GM03348 (cell line): ENCODE measurements around the gene B4GALNT2.
"Not testable (repeated sequence)": the region's sequence is repeated elsewhere in the genome, so short reads cannot be mapped to it uniquely, and the experiment has no call there.

Experiments
- DNase-seq: peaks from one replicate; pipeline ENCODE4 v3.0.0; 2012; ENCODE audit warnings: low spot score

B4GALNT2 gene

DNA sequence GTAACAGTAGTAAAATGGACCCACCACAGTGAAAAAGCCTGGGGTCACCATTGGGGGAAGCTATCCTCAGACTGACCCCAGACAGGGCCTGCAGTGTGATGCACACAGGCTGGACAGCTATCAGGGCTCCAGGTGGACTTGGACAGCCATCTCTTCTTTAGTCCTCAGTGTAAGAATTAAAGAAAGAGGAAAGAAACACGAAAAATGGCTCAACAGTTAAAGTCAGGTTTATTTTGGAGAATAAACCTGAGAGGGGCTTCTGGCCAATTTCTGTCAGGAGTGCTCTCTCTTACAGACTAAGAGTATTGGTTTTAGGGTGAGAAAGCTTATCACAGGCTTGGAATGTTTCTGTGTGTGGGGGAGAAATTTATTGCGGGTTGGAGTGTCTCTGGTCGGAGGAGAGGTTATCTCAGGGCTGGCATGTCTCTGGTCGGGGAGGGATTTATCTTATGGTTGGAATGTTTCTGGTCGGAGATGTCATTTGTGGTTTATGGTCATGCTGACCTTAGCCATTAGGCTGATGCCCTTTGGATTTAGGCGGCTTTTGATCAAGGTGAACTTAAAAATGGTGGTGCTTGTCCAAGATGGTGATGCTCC lies 10.8 kb upstream of the B4GALNT2 start:
- no peak for DNase-seq

- no peak for DNase-seq
These were observed 10.0 kb upstream of the B4GALNT2 start for GRCh38 chr17:49122566-49122965.

DNA sequence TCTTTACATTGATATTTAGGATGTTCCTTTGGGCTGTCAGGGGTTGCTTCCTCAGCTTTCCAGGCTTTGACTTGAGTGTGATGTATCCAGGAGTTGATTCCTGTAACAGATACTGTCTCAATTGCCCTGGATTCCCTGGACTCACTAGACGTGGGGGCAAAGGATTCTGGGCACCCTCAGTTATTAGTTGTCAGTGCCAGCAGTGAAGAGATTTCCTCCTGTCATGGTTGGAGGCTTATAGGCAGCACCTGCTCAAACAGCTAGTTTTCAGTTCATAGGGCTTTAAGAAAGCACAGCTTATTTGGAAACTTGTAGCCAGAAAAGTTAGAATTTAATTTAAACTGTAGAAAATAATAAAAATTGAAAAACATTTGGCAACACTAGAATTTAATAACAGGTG lies 9.5 kb upstream of the B4GALNT2 start:
- DNase-seq: no peak

- DNase-seq: no peak
These were observed 7.1 kb upstream of the B4GALNT2 start for GRCh38 chr17:49125449-49125848.

- DNase-seq: not testable (repeated sequence)
These were observed 6.2 kb upstream of the B4GALNT2 start for GRCh38 chr17:49126183-49126859.

- DNase-seq: not testable (repeated sequence)
These were observed 3.1 kb upstream of the B4GALNT2 start for GRCh38 chr17:49129359-49129950.

DNA sequence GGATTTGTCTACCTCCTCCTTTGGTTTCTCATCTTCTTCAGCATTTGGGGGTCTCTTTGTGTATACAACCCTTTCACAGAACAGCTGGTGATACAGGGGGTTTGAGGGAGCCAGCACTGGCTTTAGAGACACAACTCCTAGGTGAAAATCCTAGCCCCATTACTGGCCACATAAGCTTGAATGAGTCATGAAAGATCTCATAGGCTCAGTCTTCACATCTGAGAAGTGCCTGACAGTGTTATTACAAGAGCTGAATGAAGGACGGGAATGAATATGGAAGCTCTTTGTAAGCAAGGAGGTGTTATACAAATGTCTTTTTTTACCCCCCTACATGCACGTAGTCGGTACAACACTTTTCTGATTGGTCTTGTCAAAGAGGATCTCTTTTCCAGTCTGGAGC lies 1.7 kb upstream of the B4GALNT2 start:
- DNase-seq: no peak

- DNase-seq: no peak
These were observed 261 bp upstream of the B4GALNT2 start for GRCh38 chr17:49132317-49132698.

- DNase-seq: no peak
These were observed 3.8 kb downstream of the B4GALNT2 start for GRCh38 chr17:49136335-49136734.

DNA sequence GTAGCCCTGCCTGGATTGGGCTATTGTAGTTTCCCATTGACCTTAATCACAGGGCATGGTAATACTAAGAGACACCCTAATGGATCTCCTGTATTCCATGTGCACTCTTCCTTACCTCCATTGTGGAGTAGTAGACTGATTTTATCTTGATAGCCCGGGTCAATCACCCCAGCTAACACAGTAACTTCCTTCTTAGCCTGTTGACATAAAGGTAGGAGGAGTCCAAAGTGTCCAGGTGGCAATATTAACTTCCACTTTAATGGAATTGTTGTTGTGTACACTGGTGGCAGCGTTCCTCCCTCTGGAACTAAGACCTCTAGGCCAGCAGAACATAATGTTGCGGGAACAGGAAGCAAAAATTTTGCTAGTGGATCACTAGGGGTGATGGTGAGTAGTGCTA lies 13.1 kb downstream of the B4GALNT2 start:
- not testable (repeated sequence) for DNase-seq

DNA sequence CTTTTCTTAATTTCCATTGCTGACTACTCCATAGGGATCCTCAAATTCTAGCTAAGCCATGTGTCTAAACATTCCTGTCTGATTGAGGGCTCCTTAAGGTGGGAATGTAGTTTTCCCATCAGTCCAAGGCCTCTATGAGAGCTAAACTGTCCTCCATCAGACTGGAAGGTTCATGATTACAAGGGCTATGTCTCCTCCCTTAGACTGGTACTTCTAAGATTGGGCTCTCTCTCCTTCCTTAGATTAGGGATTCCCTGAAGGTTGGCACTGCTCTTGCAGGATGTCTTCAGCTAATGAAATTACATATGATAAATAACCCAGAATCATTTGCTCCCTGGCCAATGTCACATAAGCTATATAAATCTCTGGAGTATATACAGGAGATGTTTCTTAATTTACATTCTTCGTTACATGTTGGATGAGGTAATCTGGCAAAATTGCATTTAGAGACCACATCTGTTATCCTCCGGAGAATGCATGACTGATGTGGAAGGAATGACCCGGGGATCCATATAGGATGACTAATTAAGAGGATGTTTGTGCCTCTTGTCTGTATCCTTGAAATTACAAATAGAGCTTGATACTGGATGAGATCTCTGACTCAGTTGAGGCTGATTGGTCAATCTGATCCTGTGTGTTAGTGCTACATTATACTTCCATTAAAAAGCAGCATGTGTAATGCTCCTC lies 14.2 kb downstream of the B4GALNT2 start:
- peak; percentile 89 for DNase-seq

DNA sequence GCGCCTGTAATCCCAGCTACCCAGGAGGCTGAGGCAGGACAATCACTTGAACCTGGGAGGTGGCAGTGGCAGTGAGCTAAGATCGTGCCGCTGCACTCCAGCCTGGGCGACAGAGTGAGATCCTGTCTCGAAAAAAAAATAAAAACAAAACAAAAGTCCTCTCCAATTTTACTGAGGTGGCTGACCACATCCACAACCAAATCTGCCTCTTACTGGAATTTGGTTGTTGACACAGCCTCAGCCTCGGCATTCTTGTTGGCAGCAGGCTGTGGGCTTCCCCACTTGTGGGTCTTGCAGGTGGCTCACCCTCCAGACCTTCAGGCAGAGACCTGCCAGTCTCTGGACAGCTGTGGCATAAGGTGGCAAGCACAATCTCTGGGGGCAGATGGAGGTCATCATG lies 15.6 kb downstream of the B4GALNT2 start:
- no peak for DNase-seq

DNA sequence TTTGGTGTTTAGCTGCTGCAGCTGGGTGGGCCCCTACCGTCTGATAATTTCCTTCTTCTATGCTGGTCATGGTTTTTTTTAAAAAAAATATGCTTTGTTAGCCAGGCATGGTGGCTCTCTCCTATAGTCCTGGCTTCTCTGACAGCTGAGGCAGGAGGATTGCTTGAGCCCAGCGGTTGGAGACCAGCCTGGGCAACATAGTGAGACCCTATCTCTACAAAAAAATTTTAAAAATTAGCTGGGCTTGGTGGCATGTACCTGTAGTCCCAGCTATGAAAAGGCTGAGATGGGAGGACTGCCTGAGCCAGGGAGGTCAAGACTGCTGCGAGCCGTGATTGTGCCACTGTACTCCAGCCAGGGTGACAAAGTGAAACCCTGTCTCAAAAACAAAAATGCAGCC lies 19.4 kb downstream of the B4GALNT2 start:
- no peak for DNase-seq

DNA sequence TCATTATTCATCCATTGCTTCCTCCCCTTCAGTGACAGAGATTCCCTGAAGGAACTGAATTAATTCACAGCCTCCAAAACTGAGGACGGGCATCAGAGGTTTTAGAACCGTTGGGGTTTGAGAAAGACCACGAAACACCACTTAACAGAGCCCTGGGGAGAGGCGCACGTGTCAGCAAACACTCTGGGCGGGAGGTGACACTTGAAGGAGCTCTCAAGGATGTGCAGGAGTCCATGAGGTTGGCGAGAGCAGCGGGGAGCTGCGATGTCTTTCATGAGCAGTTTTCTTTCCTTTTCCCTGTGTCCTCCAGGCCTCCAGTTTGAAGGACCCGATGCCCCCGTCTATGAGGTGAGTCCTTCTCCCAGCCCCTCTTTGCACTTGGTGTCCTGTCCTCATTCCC lies 23.7 kb downstream of the B4GALNT2 start:
- no peak for DNase-seq

- DNase-seq: no peak
These were observed 25.2 kb downstream of the B4GALNT2 start for GRCh38 chr17:49157784-49158183.

GRCh38 chr17:49162866-49163265 lies 30.3 kb downstream of the B4GALNT2 start:
- no peak for DNase-seq

GRCh38 chr17:49165143-49165542 lies 32.6 kb downstream of the B4GALNT2 start:
- DNase-seq: no peak

- no peak for DNase-seq
These were observed 36.1 kb downstream of the B4GALNT2 start for GRCh38 chr17:49168706-49169105.

DNA sequence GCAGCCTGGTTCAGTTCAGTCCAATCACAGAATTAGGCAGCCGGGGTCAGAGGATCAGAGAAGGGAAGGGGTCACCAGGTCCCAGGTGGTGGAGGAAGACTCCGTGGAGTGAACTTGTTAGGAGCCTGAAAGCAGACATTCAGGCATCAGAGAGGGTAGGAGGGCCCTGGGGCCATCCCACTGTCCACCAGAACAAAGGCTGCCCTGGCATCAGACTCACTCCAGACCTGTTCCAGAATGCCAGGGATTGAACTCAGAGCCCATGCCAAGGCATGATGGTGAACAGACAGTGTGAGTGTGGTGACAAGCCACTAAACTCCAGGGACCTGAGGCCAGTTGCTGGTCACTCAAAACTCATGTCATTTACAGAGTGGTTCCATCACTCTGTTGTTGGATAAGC lies 37.6 kb downstream of the B4GALNT2 start:
- no peak for DNase-seq

DNA sequence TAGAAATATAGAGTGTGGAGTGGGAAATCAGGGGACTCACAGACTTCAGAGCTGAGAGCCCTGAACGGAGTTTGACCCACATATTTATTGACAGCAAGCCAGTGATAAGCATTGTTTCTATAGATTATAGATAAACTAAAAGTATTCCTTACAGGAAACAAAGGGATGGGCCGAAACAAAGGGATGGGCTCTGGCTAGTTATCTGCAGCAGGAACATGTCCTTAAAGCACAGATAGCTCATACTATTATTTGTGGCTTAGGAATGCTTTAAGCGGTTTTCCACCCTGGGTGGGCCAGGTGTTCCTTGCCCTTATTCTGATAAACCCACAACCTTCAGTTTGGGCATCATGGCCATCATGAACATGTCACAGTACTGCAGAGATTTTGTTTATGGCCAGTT lies 38.1 kb downstream of the B4GALNT2 start:
- not testable (repeated sequence) for DNase-seq

DNA sequence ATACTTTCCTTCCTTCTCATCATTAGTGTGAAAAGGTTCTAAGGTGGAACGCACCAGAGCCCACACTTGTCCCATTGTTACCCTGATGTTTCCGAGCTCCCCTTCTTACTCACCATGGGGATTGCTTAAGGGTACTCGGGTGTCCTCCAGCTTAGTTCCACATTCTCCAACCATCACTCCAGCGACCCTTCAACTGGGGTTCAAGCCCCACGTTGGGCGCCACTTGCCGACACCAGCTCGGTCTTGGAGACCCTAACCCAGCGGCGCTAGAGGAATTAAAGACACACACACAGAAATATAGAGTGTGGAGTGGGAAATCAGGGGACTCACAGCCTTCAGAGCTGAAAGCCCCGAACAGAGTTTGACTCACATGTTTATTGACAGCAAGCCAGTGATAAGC lies 43.4 kb downstream of the B4GALNT2 start:
- DNase-seq: not testable (repeated sequence)

- DNase-seq: peak; percentile 84
These were observed 47.7 kb downstream of the B4GALNT2 start for GRCh38 chr17:49180303-49180702.

- DNase-seq: no peak
These were observed 48.5 kb downstream of the B4GALNT2 start for GRCh38 chr17:49180998-49181635.
